ENCODE measurements around the gene SETD1A. TPM values are rescaled to one million over a fixed set of nuclear protein-coding genes. Genes with fewer than 3 reads are reported as not detected.
A peak's percentile ranks its signal among the peaks of the same experiment; 100 is the strongest.

SETD1A gene
- total RNA-seq, 1 donor from 2014 or later, result 7.4 TPM

GRCh38 chr16:31025339-31025738 lies 67.8 kb downstream of the SETD1A start:
- Histone ChIP-seq H3K27ac (replicated peaks) (no peak overlapping the region), H3K9me3 (replicated peaks) (no peaks in the 10 kb centered on the region), H3K4me3 (no peak overlapping the region), H3K36me3 (no peaks in the 10 kb centered on the region), H3K4me1 (peaks cover 10% of the 10 kb centered on the region), H3K27me3 (ENCODE audit: low read depth) (no peaks in the 10 kb centered on the region)
- no peak for DNase-seq
- no peak for TF ChIP-seq CTCF (IDR thresholded peaks at IDR 0.05; ENCODE audit: borderline replicate concordance)
- intact Hi-C loops (cut with micrococcal nuclease), result no loop called here

- TF ChIP-seq CTCF (IDR thresholded peaks at IDR 0.05; ENCODE audit: borderline replicate concordance), result no peak
- no peak overlapping the region for H3K4me3 ChIP-seq
- H3K36me3 ChIP-seq, result no peaks in the 10 kb centered on the region
- no peak overlapping the region for H3K27ac ChIP-seq (replicated peaks)
- H3K27me3 ChIP-seq (ENCODE audit: low read depth), result no peaks in the 10 kb centered on the region
- peaks cover 20% of the 10 kb centered on the region for H3K4me1 ChIP-seq
- intact Hi-C loops (cut with micrococcal nuclease), result no loop called here
- H3K9me3 ChIP-seq (replicated peaks), result no peaks in the 10 kb centered on the region
- DNase-seq, result no peak
Measured at GRCh38 chr16:31029272-31029671, 71.7 kb downstream of the SETD1A start.

GRCh38 chr16:31031276-31031675 lies 73.7 kb downstream of the SETD1A start:
- Histone ChIP-seq H3K27ac (replicated peaks) (no peak overlapping the region), H3K36me3 (peaks cover 17% of the 10 kb centered on the region), H3K4me3 (no peak overlapping the region), H3K27me3 (ENCODE audit: low read depth) (no peaks in the 10 kb centered on the region), H3K9me3 (replicated peaks) (no peaks in the 10 kb centered on the region), H3K4me1 (peaks cover 37% of the 10 kb centered on the region)
- no peak for TF ChIP-seq CTCF (IDR thresholded peaks at IDR 0.05; ENCODE audit: borderline replicate concordance)
- no peak for DNase-seq
- intact Hi-C loops (cut with micrococcal nuclease), result loop anchor here (5.0 kb wide), 1 partner anchor 41 kb away; the partner anchor contains the start of genes ZNF646 and ZNF668

GRCh38 chr16:31032736-31033708 lies 75.5 kb downstream of the SETD1A start, which contains the start of gene STX4:
Gene STX4 (plus strand): TSS chr16:31033558. CDS start chr16:31033806, 248 bp downstream.
- Histone ChIP-seq H3K27me3 (ENCODE audit: low read depth) (no peaks in the 10 kb centered on the region), H3K27ac (replicated peaks) (peak within 1 kb of the TSS; percentile 92), H3K4me1 (peaks cover 41% of the 10 kb centered on the region), H3K9me3 (replicated peaks) (no peaks in the 10 kb centered on the region), H3K4me3 (peak within 1 kb of the TSS; percentile 92), H3K36me3 (peaks cover 30% of the 10 kb centered on the region)
- TF ChIP-seq CTCF (IDR thresholded peaks at IDR 0.05; ENCODE audit: borderline replicate concordance), result no peak
- intact Hi-C loops (cut with micrococcal nuclease), result loop anchor here (5.0 kb wide), 1 partner anchor 39 kb away; the partner anchor contains the start of genes ZNF646 and ZNF668
- peak; percentile 98 for DNase-seq

- peak; percentile 93 for DNase-seq
- no peak for TF ChIP-seq CTCF (IDR thresholded peaks at IDR 0.05; ENCODE audit: borderline replicate concordance)
- no peaks in the 10 kb centered on the region for H3K9me3 ChIP-seq (replicated peaks)
- H3K27ac ChIP-seq (replicated peaks), result peak overlapping the region; percentile 92
- H3K27me3 ChIP-seq (ENCODE audit: low read depth), result no peaks in the 10 kb centered on the region
- H3K4me1 ChIP-seq, result peaks cover 41% of the 10 kb centered on the region
- peaks cover 39% of the 10 kb centered on the region for H3K36me3 ChIP-seq
- peak overlapping the region; percentile 92 for H3K4me3 ChIP-seq
- intact Hi-C loops (cut with micrococcal nuclease), result loop anchor here (5.0 kb wide), 1 partner anchor 38 kb away; the partner anchor contains the start of genes ZNF646 and ZNF668
Measured at GRCh38 chr16:31033709-31034492, 76.3 kb downstream of the SETD1A start.
